Kidney epithelial cell (primary cell): ENCODE results near the gene RASA2. TPM values are rescaled to one million over a fixed set of nuclear protein-coding genes. Genes with fewer than 3 reads are reported as not detected.
"Not testable (repeated sequence)": the region's sequence is repeated elsewhere in the genome, so short reads cannot be mapped to it uniquely, and the experiment has no call there.

Experiments
- DNase-seq: peaks from one replicate; pipeline ENCODE4 v3.0.0-alpha.2; 2010; ENCODE audit warnings: low read depth
- H3K27me3 ChIP-seq: 2 replicates; pipeline ENCODE4 v1.6.0; 2011; ENCODE audit warnings: low read length; ENCODE audit not compliant: control insufficient read depth, insufficient read depth
- H3K36me3 ChIP-seq: 2 replicates; pipeline ENCODE4 v1.5.1; 2011; ENCODE audit warnings: low read length; ENCODE audit not compliant: control insufficient read depth, insufficient read depth
- H3K4me3 ChIP-seq: 2 replicates; pipeline ENCODE4 v1.5.1; 2011; ENCODE audit warnings: low read depth, mild to moderate bottlenecking, control low read depth, low read length
- CTCF ChIP-seq: IDR thresholded peaks from 2 replicates; pipeline ENCODE4 v1.5.1; 2011; ENCODE audit warnings: mild to moderate bottlenecking, moderate library complexity, low read length, control low read depth, inconsistent platforms; ENCODE audit not compliant: insufficient read depth, poor library complexity, severe bottlenecking
- total RNA-seq: library from RNA; depleted of rRNA; stranded (reverse); fragments of >200 nt; gene quantifications from 2 replicates; pipeline ENCODE4 v1.2.3, GENCODE V29; 2015

Gene RASA2
- total RNA-seq, 1 donor from 2014 or later, result 16.8 TPM

- Histone ChIP-seq H3K4me3 (no peak overlapping the region), H3K36me3 (no peaks in the 10 kb centered on the region), H3K27me3 (no peaks in the 10 kb centered on the region)
- DNase-seq, result no peak
- no peak for TF ChIP-seq CTCF
Measured at GRCh38 chr3:141471160-141471559, 15.7 kb upstream of the RASA2 start.

DNA sequence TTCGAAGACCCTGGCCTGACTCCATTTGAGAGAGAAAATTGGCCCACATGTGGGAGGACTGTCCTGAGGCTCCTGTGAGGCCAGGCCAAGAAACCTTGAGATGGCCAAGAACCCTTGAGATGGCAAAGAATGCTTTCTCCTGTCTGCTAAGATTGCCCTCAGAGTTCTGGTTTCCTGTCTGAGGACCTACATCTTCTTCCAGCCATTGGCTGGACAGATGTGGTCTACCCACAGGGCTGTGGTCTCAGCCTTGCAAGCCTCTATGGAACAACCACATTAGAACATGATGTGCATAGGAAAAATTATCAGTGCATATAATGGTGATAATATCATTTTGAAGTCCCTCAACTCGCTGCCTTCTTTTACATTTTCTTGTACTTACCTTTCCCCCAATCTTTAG is 10.8 kb upstream of the RASA2 start:
- H3K4me3 ChIP-seq, result no peak overlapping the region
- TF ChIP-seq CTCF, result no peak
- no peaks in the 10 kb centered on the region for H3K27me3 ChIP-seq
- no peaks in the 10 kb centered on the region for H3K36me3 ChIP-seq
- DNase-seq, result no peak

- DNase-seq, result peak; percentile 85
- H3K36me3 ChIP-seq, result no peaks in the 10 kb centered on the region
- H3K27me3 ChIP-seq, result no peaks in the 10 kb centered on the region
- no peak overlapping the region for H3K4me3 ChIP-seq
- TF ChIP-seq CTCF, result no peak
Measured at GRCh38 chr3:141477224-141477623, 9.6 kb upstream of the RASA2 start.

DNA sequence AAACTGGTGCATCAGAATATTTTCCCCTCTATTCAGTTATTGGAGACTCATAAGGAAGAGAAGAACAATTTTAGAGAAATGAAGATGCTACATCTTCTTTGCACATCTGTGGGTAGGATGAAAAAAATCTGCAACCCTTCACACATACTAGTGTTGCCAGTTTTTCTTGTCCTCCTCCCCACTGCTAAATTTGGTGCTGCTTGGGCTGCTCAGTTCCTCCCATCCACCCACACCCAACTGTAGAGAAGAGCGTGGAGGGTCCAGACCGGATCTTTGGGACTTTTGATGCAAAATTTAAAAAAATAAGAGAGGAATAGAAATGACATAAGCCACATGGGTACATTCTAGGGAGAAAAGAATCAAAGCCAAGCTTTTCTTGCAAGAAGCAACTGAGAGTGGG is 8.7 kb upstream of the RASA2 start:
- TF ChIP-seq CTCF, result no peak
- DNase-seq, result no peak
- H3K27me3 ChIP-seq, result no peaks in the 10 kb centered on the region
- H3K4me3 ChIP-seq, result no peak overlapping the region
- no peaks in the 10 kb centered on the region for H3K36me3 ChIP-seq

GRCh38 chr3:141478840-141479239 is 8.0 kb upstream of the RASA2 start:
- DNase-seq, H3K27me3 ChIP-seq, H3K4me3 ChIP-seq, H3K36me3 ChIP-seq: not testable (repeated sequence)

GRCh38 chr3:141482245-141482922 is 4.4 kb upstream of the RASA2 start:
- Histone ChIP-seq H3K27me3 (no peaks in the 10 kb centered on the region), H3K4me3 (no peak overlapping the region), H3K36me3 (no peaks in the 10 kb centered on the region)
- no peak for TF ChIP-seq CTCF
- DNase-seq, result peak; percentile 50
